HepG2 (cell line): ENCODE measurements around the gene VAPA. TPM values are rescaled to one million over a fixed set of nuclear protein-coding genes. Genes with fewer than 3 reads are reported as not detected.

Experiments
- AHR ChIP-seq: IDR thresholded peaks from 2 replicates; pipeline ENCODE4 v1.6.1; 2018; ENCODE audit warnings: missing genetic modification reagents, missing compliant biosample characterization
- CBX2 ChIP-seq, 2 experiments: fragments of 200-600 bp in 1 of 2; sonication (generic); formaldehyde crosslinking in 1 of 2; IDR thresholded peaks; 2 replicates each; pipeline versions ENCODE4 v1.7.0 to v1.8.1; 2018 to 2022; ENCODE audit warnings: low read depth in 2 of 2, low read length in 1 of 2, mild to moderate bottlenecking in 1 of 2, missing genetic modification reagents in 1 of 2
- CHCHD3 ChIP-seq: sonication (generic); formaldehyde crosslinking; IDR thresholded peaks from 2 replicates; pipeline ENCODE4 v1.8.0; 2022; ENCODE audit warnings: mild to moderate bottlenecking, missing genetic modification reagents, moderate library complexity
- FOXC1 ChIP-seq: sonication (generic); formaldehyde crosslinking; IDR thresholded peaks from 2 replicates; pipeline ENCODE4 v1.8.0; 2022; ENCODE audit warnings: mild to moderate bottlenecking, missing genetic modification reagents, borderline replicate concordance
- GATA4 ChIP-seq: sonication (generic); IDR thresholded peaks from 2 replicates; pipeline ENCODE4 v1.6.1; 2016; ENCODE audit warnings: antibody characterized with exemption, low read depth, borderline replicate concordance
- HNRNPK ChIP-seq: fragments of 200-400 bp; formaldehyde crosslinking; IDR thresholded peaks from 2 replicates; pipeline ENCODE4 v1.6.1; 2018; ENCODE audit warnings: low read length, low read depth, moderate library complexity, mild to moderate bottlenecking; ENCODE audit not compliant: poor library complexity, severe bottlenecking
- HOXA5 ChIP-seq: sonication (generic); formaldehyde crosslinking; IDR thresholded peaks from 2 replicates; pipeline ENCODE4 v1.4.0; 2020; ENCODE audit warnings: missing genetic modification reagents
- JUND ChIP-seq: sonication (generic); formaldehyde crosslinking; IDR thresholded peaks from 2 replicates; pipeline ENCODE4 v1.8.0; 2022; ENCODE audit warnings: mild to moderate bottlenecking, missing genetic modification reagents
- PAX8 ChIP-seq: sonication (generic); formaldehyde crosslinking; IDR thresholded peaks from 2 replicates; pipeline ENCODE4 v1.8.0; 2022; ENCODE audit warnings: mild to moderate bottlenecking, missing genetic modification reagents, borderline replicate concordance
- REL ChIP-seq: sonication (generic); formaldehyde crosslinking; conservative IDR thresholded peaks from 2 replicates; pipeline ENCODE4 v1.8.0; 2022; ENCODE audit warnings: mild to moderate bottlenecking, missing genetic modification reagents, moderate library complexity
- ZNF138 ChIP-seq: sonication (generic); formaldehyde crosslinking; IDR thresholded peaks from 2 replicates; pipeline ENCODE4 v1.5.0; 2020; ENCODE audit warnings: mild to moderate bottlenecking, low read depth, missing genetic modification reagents
- ZNF496 ChIP-seq: sonication (generic); formaldehyde crosslinking; IDR thresholded peaks from 2 replicates; pipeline ENCODE4 v1.8.1; 2023; ENCODE audit warnings: mild to moderate bottlenecking, moderate library complexity, missing genetic modification reagents; ENCODE audit not compliant: insufficient replicate concordance
- ZNF547 ChIP-seq: sonication (generic); formaldehyde crosslinking; IDR thresholded peaks from 2 replicates; pipeline ENCODE4 v1.5.1; 2020; ENCODE audit warnings: mild to moderate bottlenecking, missing genetic modification reagents
- ZNF660 ChIP-seq: sonication (generic); formaldehyde crosslinking; IDR thresholded peaks from 2 replicates; pipeline ENCODE4 v1.5.1; 2020; ENCODE audit warnings: mild to moderate bottlenecking, low read depth, missing genetic modification reagents, borderline replicate concordance
- ZNF713 ChIP-seq: sonication (generic); formaldehyde crosslinking; IDR thresholded peaks from 2 replicates; pipeline ENCODE4 v1.4.0; 2020; ENCODE audit warnings: mild to moderate bottlenecking, missing genetic modification reagents
- polyA plus RNA-seq, 8 experiments: library from polyadenylated mRNA; depleted of rRNA in 3 of 8; stranded (reverse) in 7 of 8; unstranded in 1 of 8; fragments of >200 nt; fragmentation: Illumina TruSeq in 4 of 8; extraction: Trizol in 4 of 8; gene quantifications; 2 replicates each; pipeline versions ENCODE4 v1.2.1 to v1.2.3, GENCODE V29; 2011 to 2016; ENCODE audit warnings: low read depth in 4 of 8, missing spikeins in 1 of 8, mixed read lengths in 1 of 8; ENCODE audit not compliant: insufficient read depth in 1 of 8
- total RNA-seq, 5 experiments: library from RNA; depleted of rRNA; stranded (reverse); fragments of >200 nt; fragmentation: Illumina TruSeq; extraction: Trizol; gene quantifications; 2 replicates each; pipeline ENCODE4 v1.2.3, GENCODE V29; 2016; ENCODE audit warnings: low read depth in 1 of 5
- TF ChIP-seq, protein P1 (sequence below): IDR thresholded peaks from 2 replicates; pipeline ENCODE4 v1.6.1; 2016
- TF ChIP-seq, protein P2 (sequence below), 2 experiments: sonication (generic) in 1 of 2; formaldehyde crosslinking in 1 of 2; IDR thresholded peaks; 2 replicates each; pipeline versions ENCODE4 v1.6.1 to v1.9.0; 2014 to 2022; ENCODE audit warnings: antibody characterized with exemption in 1 of 2, borderline replicate concordance in 1 of 2, inconsistent platforms in 1 of 2, low read depth in 1 of 2, missing genetic modification reagents in 1 of 2
- TF ChIP-seq, protein P3 (sequence below): sonication (generic); formaldehyde crosslinking; IDR thresholded peaks from 2 replicates; pipeline ENCODE4 v1.4.0; 2020; ENCODE audit warnings: mild to moderate bottlenecking, missing genetic modification reagents
- TF ChIP-seq, protein P4 (sequence below): sonication (generic); formaldehyde crosslinking; IDR thresholded peaks from 2 replicates; pipeline ENCODE4 v1.8.1; 2023; ENCODE audit warnings: mild to moderate bottlenecking, missing genetic modification reagents, borderline replicate concordance

Gene VAPA
- total and polyA plus RNA-seq, 2 of the 13 experiments (the other 11 are each of a cell fraction or from before 2014, with no cell fraction given), result 167 to 294 TPM

DNA sequence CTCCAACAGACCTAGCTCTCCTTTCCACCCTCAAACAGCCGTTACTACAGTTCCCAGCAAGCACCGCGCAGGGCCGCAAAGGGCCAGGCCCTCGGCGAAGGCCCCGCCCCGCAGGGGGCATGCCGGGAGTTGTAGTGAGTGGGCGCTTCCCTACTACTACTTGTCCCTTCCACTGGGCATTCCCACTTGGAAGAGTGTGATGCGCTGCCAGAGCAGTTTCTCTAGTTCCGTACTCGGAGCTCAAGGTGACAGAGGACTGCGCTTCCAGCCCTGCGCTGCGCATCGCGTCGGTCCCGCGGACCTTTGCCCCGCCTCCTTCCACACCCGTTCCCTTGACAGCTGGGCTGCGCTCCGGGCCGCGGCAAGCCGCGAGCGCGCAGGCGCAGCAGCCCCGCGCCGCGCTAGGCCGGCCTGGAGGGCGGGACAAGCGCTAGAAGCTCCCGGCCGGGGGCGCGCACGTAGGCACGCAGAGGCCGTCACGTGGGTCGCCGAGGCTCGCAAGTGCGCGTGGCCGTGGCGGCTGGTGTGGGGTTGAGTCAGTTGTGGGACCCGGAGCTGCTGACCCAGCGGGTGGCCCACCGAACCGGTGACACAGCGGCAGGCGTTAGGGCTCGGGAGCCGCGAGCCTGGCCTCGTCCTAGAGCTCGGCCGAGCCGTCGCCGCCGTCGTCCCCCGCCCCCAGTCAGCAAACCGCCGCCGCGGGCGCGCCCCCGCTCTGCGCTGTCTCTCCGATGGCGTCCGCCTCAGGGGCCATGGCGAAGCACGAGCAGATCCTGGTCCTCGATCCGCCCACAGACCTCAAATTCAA, at the start of gene VAPA (continued):
- no peak for TF ChIP-seq REL (CRISPR knock-in tag)
- TF ChIP-seq, protein P1, sequence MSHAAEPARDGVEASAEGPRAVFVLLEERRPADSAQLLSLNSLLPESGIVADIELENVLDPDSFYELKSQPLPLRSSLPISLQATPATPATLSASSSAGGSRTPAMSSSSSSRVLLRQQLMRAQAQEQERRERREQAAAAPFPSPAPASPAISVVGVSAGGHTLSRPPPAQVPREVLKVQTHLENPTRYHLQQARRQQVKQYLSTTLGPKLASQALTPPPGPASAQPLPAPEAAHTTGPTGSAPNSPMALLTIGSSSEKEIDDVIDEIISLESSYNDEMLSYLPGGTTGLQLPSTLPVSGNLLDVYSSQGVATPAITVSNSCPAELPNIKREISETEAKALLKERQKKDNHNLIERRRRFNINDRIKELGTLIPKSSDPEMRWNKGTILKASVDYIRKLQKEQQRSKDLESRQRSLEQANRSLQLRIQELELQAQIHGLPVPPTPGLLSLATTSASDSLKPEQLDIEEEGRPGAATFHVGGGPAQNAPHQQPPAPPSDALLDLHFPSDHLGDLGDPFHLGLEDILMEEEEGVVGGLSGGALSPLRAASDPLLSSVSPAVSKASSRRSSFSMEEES, result peak; percentile 52
- TF ChIP-seq GATA4, result peak; percentile 27; the same call in 1 of the 2 replicates
- no peak for TF ChIP-seq ZNF496 (CRISPR knock-in tag)
- no peak; the same call in 1 of the 2 replicates for TF ChIP-seq HOXA5 (CRISPR knock-in tag)
- no peak for TF ChIP-seq PAX8 (CRISPR knock-in tag)
- TF ChIP-seq ZNF138 (CRISPR knock-in tag), result peak; percentile 67; the same call in 1 of the 2 replicates
- TF ChIP-seq JUND (CRISPR knock-in tag), result peak; percentile 17; the same call in 1 of the 2 replicates
- no peak for TF ChIP-seq ZNF547 (CRISPR knock-in tag)
- TF ChIP-seq CBX2 (IDR thresholded peaks at IDR 0.05; ENCODE audit: low read depth, low read length), result no peak
- TF ChIP-seq CBX2 (CRISPR knock-in tag; IDR thresholded peaks at IDR 0.05; ENCODE audit: low read depth), result no peak
- TF ChIP-seq ZNF660 (CRISPR knock-in tag), result no peak
- TF ChIP-seq, protein P2, sequence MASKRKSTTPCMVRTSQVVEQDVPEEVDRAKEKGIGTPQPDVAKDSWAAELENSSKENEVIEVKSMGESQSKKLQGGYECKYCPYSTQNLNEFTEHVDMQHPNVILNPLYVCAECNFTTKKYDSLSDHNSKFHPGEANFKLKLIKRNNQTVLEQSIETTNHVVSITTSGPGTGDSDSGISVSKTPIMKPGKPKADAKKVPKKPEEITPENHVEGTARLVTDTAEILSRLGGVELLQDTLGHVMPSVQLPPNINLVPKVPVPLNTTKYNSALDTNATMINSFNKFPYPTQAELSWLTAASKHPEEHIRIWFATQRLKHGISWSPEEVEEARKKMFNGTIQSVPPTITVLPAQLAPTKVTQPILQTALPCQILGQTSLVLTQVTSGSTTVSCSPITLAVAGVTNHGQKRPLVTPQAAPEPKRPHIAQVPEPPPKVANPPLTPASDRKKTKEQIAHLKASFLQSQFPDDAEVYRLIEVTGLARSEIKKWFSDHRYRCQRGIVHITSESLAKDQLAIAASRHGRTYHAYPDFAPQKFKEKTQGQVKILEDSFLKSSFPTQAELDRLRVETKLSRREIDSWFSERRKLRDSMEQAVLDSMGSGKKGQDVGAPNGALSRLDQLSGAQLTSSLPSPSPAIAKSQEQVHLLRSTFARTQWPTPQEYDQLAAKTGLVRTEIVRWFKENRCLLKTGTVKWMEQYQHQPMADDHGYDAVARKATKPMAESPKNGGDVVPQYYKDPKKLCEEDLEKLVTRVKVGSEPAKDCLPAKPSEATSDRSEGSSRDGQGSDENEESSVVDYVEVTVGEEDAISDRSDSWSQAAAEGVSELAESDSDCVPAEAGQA (IDR thresholded peaks at IDR 0.05; ENCODE audit: low read depth), result peak; percentile 25
- TF ChIP-seq, protein P2 (CRISPR knock-in tag; IDR thresholded peaks at IDR 0.05; ENCODE audit: borderline replicate concordance), result 0 out of 2 replicates have a peak, but pooled peaks have one; percentile 81
- no peak; the same call in 1 of the 2 replicates for TF ChIP-seq AHR
- 0 out of 2 replicates have a peak, but pooled peaks have one; percentile 63 for TF ChIP-seq ZNF713 (CRISPR knock-in tag)
- TF ChIP-seq CHCHD3 (CRISPR knock-in tag), result no peak
- TF ChIP-seq, protein P3, sequence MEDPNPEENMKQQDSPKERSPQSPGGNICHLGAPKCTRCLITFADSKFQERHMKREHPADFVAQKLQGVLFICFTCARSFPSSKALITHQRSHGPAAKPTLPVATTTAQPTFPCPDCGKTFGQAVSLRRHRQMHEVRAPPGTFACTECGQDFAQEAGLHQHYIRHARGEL, result 0 out of 2 replicates have a peak, but pooled peaks have one; percentile 48
- peak; percentile 50 for TF ChIP-seq HNRNPK
- TF ChIP-seq, protein P4, sequence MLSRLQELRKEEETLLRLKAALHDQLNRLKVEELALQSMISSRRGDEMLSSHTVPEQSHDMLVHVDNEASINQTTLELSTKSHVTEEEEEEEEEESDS, result 0 out of 2 replicates have a peak, but pooled peaks have one; percentile 19
- no peak; the same call in 1 of the 2 replicates for TF ChIP-seq FOXC1 (CRISPR knock-in tag)
